ENCODE data around the gene HIPK2.

- TF ChIP-seq, protein P1, sequence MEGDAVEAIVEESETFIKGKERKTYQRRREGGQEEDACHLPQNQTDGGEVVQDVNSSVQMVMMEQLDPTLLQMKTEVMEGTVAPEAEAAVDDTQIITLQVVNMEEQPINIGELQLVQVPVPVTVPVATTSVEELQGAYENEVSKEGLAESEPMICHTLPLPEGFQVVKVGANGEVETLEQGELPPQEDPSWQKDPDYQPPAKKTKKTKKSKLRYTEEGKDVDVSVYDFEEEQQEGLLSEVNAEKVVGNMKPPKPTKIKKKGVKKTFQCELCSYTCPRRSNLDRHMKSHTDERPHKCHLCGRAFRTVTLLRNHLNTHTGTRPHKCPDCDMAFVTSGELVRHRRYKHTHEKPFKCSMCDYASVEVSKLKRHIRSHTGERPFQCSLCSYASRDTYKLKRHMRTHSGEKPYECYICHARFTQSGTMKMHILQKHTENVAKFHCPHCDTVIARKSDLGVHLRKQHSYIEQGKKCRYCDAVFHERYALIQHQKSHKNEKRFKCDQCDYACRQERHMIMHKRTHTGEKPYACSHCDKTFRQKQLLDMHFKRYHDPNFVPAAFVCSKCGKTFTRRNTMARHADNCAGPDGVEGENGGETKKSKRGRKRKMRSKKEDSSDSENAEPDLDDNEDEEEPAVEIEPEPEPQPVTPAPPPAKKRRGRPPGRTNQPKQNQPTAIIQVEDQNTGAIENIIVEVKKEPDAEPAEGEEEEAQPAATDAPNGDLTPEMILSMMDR (IDR thresholded peaks at IDR 0.05; ENCODE audit: borderline replicate concordance, extremely low read depth, low read length, poor library complexity, severe bottlenecking): no peak
- TF ChIP-seq EZH2 (IDR thresholded peaks at IDR 0.05; ENCODE audit: borderline replicate concordance, low read depth, low read length, severe bottlenecking): no peak
These were observed 117.9 kb downstream of the HIPK2 start for GRCh38 chr7:139659922-139660316.

Measured in DND-41 (cell line).